DND-41 (cell line): ENCODE data around the gene CCDC142.
"Not testable (repeated sequence)": the region's sequence is repeated elsewhere in the genome, so short reads cannot be mapped to it uniquely, and the experiment has no call there.

Experiments
- EZH2 ChIP-seq: IDR thresholded peaks from 3 replicates; pipeline ENCODE4 v1.6.1; 2012; ENCODE audit warnings: borderline replicate concordance, low read depth, mild to moderate bottlenecking, moderate library complexity, low read length, inconsistent platforms; ENCODE audit not compliant: severe bottlenecking
- TF ChIP-seq, protein P1 (sequence below): IDR thresholded peaks from 2 replicates; pipeline ENCODE4 v1.5.1; 2012; ENCODE audit warnings: borderline replicate concordance, low read length, moderate library complexity, mild to moderate bottlenecking; ENCODE audit not compliant: poor library complexity, severe bottlenecking; ENCODE audit errors: extremely low read depth

DNA sequence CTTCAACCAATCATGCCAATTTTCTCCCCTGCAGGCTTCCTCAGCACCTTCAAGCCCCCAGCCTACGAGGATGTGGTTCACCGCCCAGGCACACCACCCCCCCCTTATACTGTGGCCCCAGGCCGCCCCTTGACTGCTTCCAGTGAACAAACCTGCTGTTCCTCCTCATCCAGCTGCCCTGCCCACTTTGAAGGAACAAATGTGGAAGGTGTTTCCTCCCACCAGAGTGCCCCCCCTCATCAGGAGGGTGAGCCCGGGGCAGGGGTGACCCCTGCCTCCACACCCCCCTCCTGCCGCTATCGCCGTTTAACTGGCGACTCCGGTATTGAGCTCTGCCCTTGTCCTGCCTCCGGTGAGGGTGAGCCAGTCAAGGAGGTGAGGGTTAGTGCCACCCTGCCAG lies 22.6 kb downstream of the CCDC142 start:
- TF ChIP-seq, protein P1, sequence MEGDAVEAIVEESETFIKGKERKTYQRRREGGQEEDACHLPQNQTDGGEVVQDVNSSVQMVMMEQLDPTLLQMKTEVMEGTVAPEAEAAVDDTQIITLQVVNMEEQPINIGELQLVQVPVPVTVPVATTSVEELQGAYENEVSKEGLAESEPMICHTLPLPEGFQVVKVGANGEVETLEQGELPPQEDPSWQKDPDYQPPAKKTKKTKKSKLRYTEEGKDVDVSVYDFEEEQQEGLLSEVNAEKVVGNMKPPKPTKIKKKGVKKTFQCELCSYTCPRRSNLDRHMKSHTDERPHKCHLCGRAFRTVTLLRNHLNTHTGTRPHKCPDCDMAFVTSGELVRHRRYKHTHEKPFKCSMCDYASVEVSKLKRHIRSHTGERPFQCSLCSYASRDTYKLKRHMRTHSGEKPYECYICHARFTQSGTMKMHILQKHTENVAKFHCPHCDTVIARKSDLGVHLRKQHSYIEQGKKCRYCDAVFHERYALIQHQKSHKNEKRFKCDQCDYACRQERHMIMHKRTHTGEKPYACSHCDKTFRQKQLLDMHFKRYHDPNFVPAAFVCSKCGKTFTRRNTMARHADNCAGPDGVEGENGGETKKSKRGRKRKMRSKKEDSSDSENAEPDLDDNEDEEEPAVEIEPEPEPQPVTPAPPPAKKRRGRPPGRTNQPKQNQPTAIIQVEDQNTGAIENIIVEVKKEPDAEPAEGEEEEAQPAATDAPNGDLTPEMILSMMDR, result not testable (repeated sequence)
- not testable (repeated sequence) for TF ChIP-seq EZH2
